D341Med (cell line): Measurements from ENCODE around the gene ADCYAP1R1.

Source experiments
- DNase-seq: peaks from one replicate; pipeline ENCODE4 v3.0.0; 2012; ENCODE audit warnings: low spot score

The ADCYAP1R1 gene

GRCh38 chr7:31051598-31052486 is at the start of gene ADCYAP1R1:
Gene ADCYAP1R1 (plus strand): TSS chr7:31052308. CDS start chr7:31063265, 10,957 bp downstream.
- peak; percentile 83 for DNase-seq

- no peak for DNase-seq
These were observed 49.0 kb upstream of the ADCYAP1R1 start for GRCh38 chr7:31003097-31003496.

- DNase-seq = no peak
These were observed 48.4 kb upstream of the ADCYAP1R1 start for GRCh38 chr7:31003721-31004120.

- DNase-seq = no peak
These were observed 47.7 kb upstream of the ADCYAP1R1 start for GRCh38 chr7:31004393-31004792.

- no peak for DNase-seq
These were observed 45.3 kb upstream of the ADCYAP1R1 start for GRCh38 chr7:31006857-31007256.

GRCh38 chr7:31007634-31008033 is 44.5 kb upstream of the ADCYAP1R1 start:
- DNase-seq = no peak

- no peak for DNase-seq
These were observed 37.3 kb upstream of the ADCYAP1R1 start for GRCh38 chr7:31014826-31015225.

- no peak for DNase-seq
These were observed 35.0 kb upstream of the ADCYAP1R1 start for GRCh38 chr7:31017032-31017675.

- DNase-seq = no peak
These were observed 34.4 kb upstream of the ADCYAP1R1 start for GRCh38 chr7:31017721-31018120.

- no peak for DNase-seq
These were observed 32.6 kb upstream of the ADCYAP1R1 start for GRCh38 chr7:31019509-31019908.

GRCh38 chr7:31020161-31020560 is 31.9 kb upstream of the ADCYAP1R1 start:
- DNase-seq = no peak

- DNase-seq = no peak
These were observed 31.5 kb upstream of the ADCYAP1R1 start for GRCh38 chr7:31020652-31021051.

- DNase-seq = no peak
These were observed 30.0 kb upstream of the ADCYAP1R1 start for GRCh38 chr7:31022117-31022516.

GRCh38 chr7:31022726-31023125 is 29.4 kb upstream of the ADCYAP1R1 start:
- DNase-seq = no peak

- no peak for DNase-seq
These were observed 28.2 kb upstream of the ADCYAP1R1 start for GRCh38 chr7:31023877-31024276.

- DNase-seq = peak; percentile 78
These were observed 24.7 kb upstream of the ADCYAP1R1 start for GRCh38 chr7:31027161-31027965.

GRCh38 chr7:31028006-31028405 is 24.1 kb upstream of the ADCYAP1R1 start:
- DNase-seq = no peak

GRCh38 chr7:31028417-31028992 is 23.6 kb upstream of the ADCYAP1R1 start:
- DNase-seq = peak; percentile 80

GRCh38 chr7:31029251-31030042 is 22.7 kb upstream of the ADCYAP1R1 start:
- DNase-seq = no peak

- DNase-seq = no peak
These were observed 18.3 kb upstream of the ADCYAP1R1 start for GRCh38 chr7:31033674-31034300.

- DNase-seq = no peak
These were observed 15.2 kb upstream of the ADCYAP1R1 start for GRCh38 chr7:31036924-31037323.
